ENCODE results near the gene AKT1.
"Not testable (repeated sequence)": the region's sequence is repeated elsewhere in the genome, so short reads cannot be mapped to it uniquely, and the experiment has no call there.

AKT1 gene

GRCh38 chr14:104739026-104739425, 56.5 kb downstream of the AKT1 start:
- DNase-seq (ENCODE audit: low read depth) = no peak

DNA sequence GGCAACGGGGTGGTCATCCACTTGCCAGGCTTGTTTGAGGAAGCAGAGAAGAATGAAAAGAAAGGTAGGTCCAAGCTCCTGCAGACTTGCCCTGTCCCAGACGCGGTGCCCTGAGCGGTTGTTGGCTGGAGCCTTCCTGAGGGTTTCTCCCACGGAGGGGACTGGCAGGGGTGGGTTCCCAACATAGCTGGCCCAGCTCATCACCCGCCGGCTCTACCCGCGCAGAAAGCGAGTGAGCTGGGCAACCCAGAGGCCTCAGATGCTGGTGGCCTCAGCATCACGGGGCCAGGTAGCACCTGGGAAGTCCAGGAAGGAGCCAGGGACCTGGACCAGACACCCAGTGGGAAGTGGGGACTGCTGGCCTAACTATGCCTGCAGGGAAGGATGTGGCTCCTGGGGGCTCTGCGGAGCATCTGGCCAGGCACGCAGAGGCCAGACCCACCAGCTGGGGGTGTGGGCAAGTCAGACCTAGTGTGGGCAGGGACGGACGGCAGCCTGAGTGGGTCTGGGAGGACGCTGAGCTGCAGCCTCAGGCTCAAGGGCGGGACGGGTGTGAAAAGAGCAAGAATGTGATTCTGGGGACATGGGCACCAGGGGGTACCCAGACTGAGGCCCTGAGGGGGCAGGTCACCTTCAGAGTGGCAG, 57.1 kb downstream of the AKT1 start:
- DNase-seq (ENCODE audit: low read depth) = no peak

- DNase-seq (ENCODE audit: low read depth) = peak; percentile 31
These were observed 59.5 kb downstream of the AKT1 start for GRCh38 chr14:104735830-104736642.

GRCh38 chr14:104734991-104735779, 60.4 kb downstream of the AKT1 start:
- no peak for DNase-seq (ENCODE audit: low read depth)

- no peak for DNase-seq (ENCODE audit: low read depth)
These were observed 61.0 kb downstream of the AKT1 start for GRCh38 chr14:104734601-104734990.

GRCh38 chr14:104734051-104734587, 61.4 kb downstream of the AKT1 start:
- DNase-seq (ENCODE audit: low read depth) = no peak

GRCh38 chr14:104732931-104733681, 62.4 kb downstream of the AKT1 start:
- no peak for DNase-seq (ENCODE audit: low read depth)

DNA sequence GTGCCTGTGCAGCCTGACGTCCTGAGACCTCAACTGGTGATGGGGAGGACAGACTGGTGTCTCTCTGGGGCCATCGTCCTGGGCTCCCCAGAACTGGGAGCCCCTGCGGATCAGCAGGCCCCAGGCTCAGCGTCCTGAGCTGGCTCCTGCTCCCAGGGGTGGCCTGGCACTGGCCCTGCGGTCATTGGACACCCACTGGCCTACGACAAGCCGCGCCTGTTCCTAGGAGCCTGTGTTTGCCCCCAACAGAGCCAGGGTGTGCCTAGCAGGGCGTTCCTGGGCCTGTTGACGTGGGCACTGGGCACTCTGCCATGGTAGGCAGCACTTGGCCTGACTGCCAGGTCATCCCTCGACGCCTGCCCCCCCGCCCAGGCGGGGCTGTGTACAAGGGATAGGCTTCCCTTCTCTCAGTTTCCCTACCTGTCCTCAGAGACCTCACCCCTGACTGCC, 63.2 kb downstream of the AKT1 start:
- DNase-seq (ENCODE audit: low read depth) = no peak

DNA sequence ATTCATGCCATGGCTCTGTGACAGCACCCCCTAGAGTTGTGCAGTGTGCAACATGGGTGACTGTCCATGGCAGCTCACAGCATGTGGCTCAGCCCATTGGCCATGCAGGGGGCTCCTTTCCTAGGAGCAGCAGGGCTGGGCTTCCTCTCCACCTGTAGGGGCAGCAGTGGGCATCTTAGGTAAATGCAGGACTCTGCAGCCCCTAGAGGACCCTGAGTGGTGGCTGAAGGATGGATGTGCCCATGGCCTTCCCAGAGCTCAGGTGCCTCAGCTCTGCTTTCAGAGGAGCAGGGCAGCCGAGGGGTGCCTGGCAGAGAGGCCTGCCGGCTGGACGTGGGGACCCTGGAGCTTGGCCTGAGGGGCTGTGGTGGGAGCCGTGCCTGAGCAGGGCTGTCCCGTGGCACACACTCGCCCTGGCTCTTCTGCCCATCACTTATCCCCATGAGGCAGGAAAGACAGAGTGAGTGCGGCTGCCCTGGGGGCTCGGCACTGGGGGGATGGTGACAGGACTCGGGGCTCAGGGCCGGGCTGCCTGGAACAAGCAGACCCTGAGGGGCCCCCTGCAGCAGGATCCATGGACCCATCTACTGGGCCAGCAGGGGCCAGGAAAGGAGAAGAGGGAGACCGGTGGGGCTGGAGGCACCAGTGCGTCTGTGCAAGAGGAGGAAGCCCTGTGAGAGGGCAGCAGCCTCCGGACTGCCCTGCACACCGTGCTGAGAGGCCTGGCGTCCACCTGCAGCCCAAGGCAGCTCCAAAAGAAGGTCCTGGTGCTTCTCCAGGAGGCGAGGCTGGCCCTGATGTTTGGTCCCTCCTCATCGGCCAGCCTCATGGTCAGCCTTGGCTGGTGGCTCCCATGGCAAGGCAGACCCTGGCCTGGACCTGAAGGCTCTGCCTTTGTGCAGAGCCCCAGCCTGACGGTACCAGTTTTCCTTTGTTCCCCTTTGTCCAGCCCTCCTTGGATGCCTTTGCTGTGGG, 63.9 kb downstream of the AKT1 start:
- DNase-seq (ENCODE audit: low read depth) = no peak

- no peak for DNase-seq (ENCODE audit: low read depth)
These were observed 65.1 kb downstream of the AKT1 start for GRCh38 chr14:104730487-104730886.

GRCh38 chr14:104729835-104730181, 65.7 kb downstream of the AKT1 start:
- no peak for DNase-seq (ENCODE audit: low read depth)

DNA sequence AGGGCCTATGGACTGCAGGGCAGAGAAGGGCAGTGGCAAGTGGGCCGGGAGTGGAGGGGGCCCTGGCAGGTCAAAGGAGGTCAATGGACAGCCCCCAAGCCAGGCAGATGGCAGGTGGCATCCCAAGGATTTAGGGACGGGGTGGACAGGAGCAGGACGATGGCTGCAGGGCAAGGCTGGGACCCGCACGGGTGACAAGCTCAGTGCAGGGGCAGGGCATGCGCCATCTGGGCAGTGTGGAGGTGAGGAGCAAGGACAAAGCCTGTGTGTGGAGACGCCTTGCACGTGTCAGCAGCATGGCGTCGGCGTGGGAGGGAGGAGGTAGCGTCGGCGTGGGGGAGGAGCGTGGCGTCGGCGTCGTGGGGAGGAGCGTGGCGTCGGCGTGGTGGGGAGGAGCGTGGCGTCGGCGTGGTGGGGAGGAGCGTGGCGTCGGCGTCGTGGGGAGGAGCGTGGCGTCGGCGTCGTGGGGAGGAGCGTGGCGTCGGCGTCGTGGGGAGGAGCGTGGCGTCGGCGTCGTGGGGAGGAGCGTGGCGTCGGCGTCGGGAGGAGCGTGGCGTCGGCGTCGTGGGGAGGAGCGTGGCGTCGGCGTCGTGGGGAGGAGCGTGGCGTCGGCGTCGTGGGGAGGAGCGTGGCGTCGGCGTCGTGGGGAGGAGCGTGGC, 66.2 kb downstream of the AKT1 start:
- not testable (repeated sequence) for DNase-seq (ENCODE audit: low read depth)

DNA sequence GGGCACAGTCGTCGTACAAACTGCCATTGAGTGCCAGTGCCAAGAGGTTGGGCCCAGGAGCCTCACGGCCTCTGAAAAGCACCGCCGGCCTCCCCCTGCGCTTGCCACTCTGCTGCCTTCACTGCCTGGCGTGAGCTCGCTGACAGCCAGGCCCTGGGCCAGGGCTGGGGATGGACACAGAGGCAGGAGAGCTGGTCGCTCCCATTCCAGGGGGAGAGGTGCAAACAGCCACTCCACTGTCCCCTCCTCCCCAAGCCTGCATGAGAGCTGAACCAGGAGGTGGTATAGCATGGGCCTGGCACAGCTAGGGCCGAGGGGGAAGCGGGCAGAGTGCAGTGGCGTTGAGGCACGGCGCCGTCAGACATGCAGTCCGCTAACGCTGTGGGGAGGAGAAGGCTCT, 66.9 kb downstream of the AKT1 start:
- no peak for DNase-seq (ENCODE audit: low read depth)

DNA sequence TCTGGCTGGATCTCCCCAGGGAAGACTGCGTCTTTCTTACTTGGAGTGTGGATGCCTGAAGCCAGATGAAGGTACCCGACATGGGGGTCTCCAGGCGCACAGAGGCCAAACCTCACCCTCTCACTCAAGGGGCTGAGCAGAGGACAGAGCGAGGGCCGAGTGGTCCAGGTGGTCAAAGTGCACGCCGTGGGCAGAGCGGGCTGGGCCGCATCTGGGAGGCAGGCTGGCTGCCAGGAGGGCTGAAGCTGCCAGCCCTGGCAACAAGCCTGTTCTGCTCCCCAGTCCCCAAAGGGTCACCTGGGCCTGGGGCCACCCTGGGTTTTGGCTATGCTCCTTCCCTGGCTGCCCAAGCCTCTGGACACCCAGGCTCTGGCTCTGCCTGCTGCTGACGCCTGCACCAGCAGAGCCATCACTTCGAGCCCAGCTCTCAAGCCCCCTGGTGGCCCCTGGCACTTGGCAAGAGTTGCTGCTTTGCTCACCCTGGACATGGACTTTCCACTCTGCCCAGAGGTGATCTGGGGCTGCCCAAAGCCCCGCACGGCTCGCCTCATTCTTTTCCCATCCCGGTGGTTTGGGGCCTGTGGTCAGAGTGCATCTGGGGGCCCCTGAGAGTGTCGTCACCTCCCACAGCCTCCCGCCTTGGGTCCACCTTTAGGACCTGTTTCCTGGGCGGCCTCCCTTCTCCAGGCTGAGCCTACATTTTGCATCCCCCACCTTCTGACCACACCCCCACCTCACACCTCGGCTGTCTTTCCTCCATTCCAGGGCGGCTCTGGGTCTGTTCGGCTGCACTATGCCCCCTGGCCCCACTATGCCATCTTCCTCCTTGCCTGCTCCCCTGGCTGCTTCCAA, 68.7 kb downstream of the AKT1 start:
- no peak for DNase-seq (ENCODE audit: low read depth)

DNA sequence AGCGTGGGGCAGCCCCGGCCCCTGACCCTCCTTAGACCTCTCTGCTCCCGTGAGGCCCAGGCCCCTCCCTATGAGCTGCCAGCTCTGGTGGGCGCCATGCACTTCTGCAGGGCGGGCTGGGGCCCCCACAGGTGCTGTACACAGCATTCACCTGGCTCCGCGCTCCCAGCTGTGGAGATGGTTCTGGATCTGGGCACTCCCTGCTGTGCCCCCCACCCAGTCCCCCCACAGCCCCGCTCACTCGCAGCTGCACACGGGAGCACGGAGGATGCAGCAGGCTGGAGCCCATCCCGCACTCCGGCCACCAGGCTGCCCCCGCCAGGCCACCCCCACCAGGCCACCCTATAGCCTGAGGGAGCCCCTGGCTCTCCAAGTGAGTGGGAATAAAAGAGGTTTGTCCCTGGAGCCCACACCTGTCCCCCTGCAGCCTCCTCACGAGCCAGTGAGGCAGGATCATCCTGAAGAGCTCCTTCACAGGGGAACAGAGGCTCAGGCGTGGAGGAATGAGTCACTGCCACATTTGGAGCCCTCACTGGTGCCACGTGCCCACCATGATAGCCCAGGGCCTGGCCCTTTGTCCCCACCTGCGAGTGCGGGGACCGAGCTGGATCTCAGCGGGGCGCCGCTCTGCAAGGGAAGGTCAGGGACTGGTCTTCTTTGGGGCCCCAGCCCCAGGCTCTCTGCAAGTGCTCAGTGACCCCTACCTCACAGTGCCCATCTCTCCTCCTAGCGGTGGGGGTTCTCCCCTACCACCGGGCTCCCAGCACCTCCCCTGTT, 69.6 kb downstream of the AKT1 start:
- no peak for DNase-seq (ENCODE audit: low read depth)

DNA sequence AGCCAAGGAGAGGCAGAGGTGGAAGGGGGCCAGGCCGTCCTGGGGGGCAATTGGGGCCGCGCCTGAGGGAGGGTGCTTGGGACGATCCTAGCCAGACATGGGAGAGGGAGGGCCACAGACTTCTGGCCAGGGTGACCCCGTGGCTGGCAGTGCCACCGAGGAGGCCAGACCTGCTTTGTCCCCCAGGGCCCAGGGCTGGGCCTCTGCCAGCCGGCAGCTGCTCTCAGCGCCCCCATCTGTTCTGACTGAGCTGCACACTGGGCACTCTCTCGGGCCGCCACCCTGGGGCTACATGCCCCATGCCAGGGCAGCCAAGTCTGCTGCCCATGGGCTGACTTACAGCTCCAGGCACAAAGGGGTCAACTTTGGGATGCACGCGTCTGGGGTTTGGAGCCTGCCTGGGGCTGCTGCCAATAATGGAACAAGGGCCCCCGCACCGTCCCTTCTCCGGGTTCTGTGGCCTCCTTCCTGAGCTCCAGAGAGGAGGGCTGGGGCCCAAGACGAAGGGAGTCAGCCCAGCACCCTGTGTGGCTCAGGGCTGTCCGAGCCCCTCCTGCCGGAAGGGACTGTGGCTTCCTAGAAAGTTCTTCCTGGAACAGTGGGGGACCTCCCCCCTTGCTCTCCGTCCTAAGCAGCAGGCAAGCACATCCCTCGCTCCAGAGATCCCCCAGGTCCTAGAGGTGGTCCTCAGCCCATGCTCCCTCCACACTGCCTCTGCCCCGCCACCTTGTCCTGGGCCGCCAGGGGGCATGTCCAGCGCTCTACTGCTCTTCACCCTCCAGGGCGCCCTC, 70.4 kb downstream of the AKT1 start:
- no peak for DNase-seq (ENCODE audit: low read depth)

DNA sequence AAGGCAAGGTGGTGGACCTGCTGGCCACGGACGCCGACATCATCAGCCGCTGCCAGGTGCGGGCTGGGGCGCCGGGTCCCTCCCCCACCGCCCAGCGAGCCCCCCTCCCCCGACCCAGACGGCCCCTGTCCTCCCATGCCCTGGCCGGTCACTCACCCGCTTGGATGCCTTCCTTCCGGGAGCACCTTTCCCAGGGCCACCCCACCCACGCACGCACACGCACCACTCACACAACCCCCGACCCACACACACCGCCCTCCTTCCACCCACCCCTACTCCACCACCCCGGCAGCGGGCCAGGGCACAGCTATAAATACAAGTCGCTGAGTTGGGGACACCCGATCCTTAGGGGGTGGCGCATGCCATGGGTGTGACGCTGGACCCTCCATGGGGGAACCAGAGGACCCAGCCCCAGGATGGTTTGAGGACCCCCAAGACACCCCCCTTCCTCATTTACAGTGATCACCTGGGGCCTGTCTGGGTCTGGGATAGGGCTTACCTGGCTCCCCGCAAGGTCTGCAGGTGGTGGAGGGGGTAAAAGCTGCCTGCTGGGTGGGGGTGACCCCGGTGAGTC, 71.1 kb downstream of the AKT1 start:
- DNase-seq (ENCODE audit: low read depth) = no peak

All from fibroblast of the conjunctiva (primary cell).